Breast epithelium (tissue), 4 donors: ENCODE data around the gene C1QTNF4. TPM values are rescaled to one million over a fixed set of nuclear protein-coding genes. Genes with fewer than 3 reads are reported as not detected.
A peak's percentile ranks its signal among the peaks of the same experiment; 100 is the strongest.
"Not testable (repeated sequence)": the region's sequence is repeated elsewhere in the genome, so short reads cannot be mapped to it uniquely, and the experiment has no call there.

Source experiments
- DNase-seq, 2 donors: peaks; one replicate each; pipeline ENCODE4 v3.0.0-alpha.2; 2019; ENCODE audit warnings: low spot score in 2 of 2
- H3K27ac ChIP-seq, 2 donors: fragments of 200-600 bp; sonication (generic) in 1 of 2; one replicate each; pipeline ENCODE4 v1.5.1; 2016 to 2019; ENCODE audit warnings: mild to moderate bottlenecking in 1 of 2
- H3K27me3 ChIP-seq, 2 donors: fragments of 200-600 bp; sonication (generic) in 1 of 2; one replicate each; pipeline versions ENCODE4 v1.5.1 to v1.6.0; 2017 to 2019; ENCODE audit warnings: control low read depth in 1 of 2, mild to moderate bottlenecking in 1 of 2
- H3K36me3 ChIP-seq: fragments of 200-600 bp; one replicate; pipeline ENCODE4 v1.5.1; 2019
- H3K4me1 ChIP-seq, 2 donors: fragments of 200-600 bp; sonication (generic); one replicate each; pipeline ENCODE4 v1.5.1; 2016 to 2019; ENCODE audit warnings: control low read depth in 1 of 2
- H3K4me3 ChIP-seq, 3 donors: fragments of 200-600 bp; sonication (generic); 1 replicate in 2 of 3; 2 replicates in 1 of 3; pipeline ENCODE4 v1.5.1; 2016 to 2019; ENCODE audit warnings: mild to moderate bottlenecking in 3 of 3, moderate library complexity in 2 of 3
- H3K9me3 ChIP-seq, 2 donors: fragments of 200-600 bp; sonication (generic) in 1 of 2; one replicate each; pipeline ENCODE4 v1.5.1; 2016 to 2019; ENCODE audit warnings: control low read depth in 1 of 2
- POLR2A ChIP-seq: fragments of 450-650 bp; IDR thresholded peaks from one replicate; pipeline ENCODE4 v1.6.1; 2016; ENCODE audit warnings: antibody characterized with exemption, mild to moderate bottlenecking, moderate library complexity
- POLR2AphosphoS5 ChIP-seq, 3 donors: sonication (generic); formaldehyde crosslinking; IDR thresholded peaks; one replicate each; pipeline ENCODE4 v1.6.1; 2017; ENCODE audit warnings: antibody characterized with exemption in 3 of 3
- intact Hi-C: fragments of 100-400 bp; cut with DNase I; formaldehyde crosslinking; loops from one replicate; pipeline ENCODE4 v1.15.1; 2023; ENCODE audit warnings: low total_unique reads
- total RNA-seq, 3 donors: library from RNA; depleted of rRNA; stranded (reverse); fragments of >200 nt; gene quantifications; one replicate each; pipeline ENCODE4 v1.1.0, GENCODE V29; 2016
- TF ChIP-seq, protein P1 (sequence below), 3 donors: fragments of 450-650 bp; IDR thresholded peaks; one replicate each; pipeline ENCODE4 v1.5.1; 2016 to 2017; ENCODE audit warnings: antibody characterized with exemption in 3 of 3, mild to moderate bottlenecking in 3 of 3, moderate library complexity in 3 of 3

Gene C1QTNF4
- total RNA-seq, 3 donors from 2014 or later: 0.96 to 5.6 (median 4.4) TPM

DNA sequence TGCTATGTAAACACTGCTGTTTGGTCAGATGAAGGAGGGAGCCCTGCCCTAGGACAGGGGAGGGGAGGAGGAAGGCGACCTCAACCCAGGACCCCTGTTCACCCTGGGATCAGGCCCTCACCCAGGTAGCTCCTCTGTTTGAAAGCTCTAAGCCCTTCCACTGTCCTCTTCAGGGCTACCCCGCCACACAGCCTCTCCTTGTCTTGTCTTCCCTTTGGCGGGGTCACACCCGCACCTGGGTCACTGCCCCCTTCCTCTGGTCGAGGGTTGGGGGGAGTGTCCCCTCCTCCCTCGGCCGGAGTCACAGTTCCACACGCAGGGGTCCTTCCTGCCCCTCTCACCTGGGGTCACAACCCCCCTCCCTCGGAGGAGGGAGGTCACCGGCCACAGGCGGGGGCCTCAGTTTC lies 29.3 kb downstream of the C1QTNF4 start:
- H3K36me3 ChIP-seq: no peaks in the 10 kb centered on the region
- intact Hi-C loops: no loop called here
- H3K9me3 ChIP-seq: no peaks in the 10 kb centered on the region
- peak overlapping the region; percentile 70 to 97 (median 90) for H3K4me3 ChIP-seq
- peak overlapping the region; percentile 84 to 92 for H3K27ac ChIP-seq
- no peaks in the 10 kb centered on the region for H3K27me3 ChIP-seq
- no peak for DNase-seq
- no peaks in the 10 kb centered on the region for H3K4me1 ChIP-seq
- TF ChIP-seq, protein P1, sequence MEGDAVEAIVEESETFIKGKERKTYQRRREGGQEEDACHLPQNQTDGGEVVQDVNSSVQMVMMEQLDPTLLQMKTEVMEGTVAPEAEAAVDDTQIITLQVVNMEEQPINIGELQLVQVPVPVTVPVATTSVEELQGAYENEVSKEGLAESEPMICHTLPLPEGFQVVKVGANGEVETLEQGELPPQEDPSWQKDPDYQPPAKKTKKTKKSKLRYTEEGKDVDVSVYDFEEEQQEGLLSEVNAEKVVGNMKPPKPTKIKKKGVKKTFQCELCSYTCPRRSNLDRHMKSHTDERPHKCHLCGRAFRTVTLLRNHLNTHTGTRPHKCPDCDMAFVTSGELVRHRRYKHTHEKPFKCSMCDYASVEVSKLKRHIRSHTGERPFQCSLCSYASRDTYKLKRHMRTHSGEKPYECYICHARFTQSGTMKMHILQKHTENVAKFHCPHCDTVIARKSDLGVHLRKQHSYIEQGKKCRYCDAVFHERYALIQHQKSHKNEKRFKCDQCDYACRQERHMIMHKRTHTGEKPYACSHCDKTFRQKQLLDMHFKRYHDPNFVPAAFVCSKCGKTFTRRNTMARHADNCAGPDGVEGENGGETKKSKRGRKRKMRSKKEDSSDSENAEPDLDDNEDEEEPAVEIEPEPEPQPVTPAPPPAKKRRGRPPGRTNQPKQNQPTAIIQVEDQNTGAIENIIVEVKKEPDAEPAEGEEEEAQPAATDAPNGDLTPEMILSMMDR (IDR thresholded peaks at IDR 0.05): no peak
- TF ChIP-seq POLR2AphosphoS5 (IDR thresholded peaks at IDR 0.05): no peak
- TF ChIP-seq POLR2A: no peak

DNA sequence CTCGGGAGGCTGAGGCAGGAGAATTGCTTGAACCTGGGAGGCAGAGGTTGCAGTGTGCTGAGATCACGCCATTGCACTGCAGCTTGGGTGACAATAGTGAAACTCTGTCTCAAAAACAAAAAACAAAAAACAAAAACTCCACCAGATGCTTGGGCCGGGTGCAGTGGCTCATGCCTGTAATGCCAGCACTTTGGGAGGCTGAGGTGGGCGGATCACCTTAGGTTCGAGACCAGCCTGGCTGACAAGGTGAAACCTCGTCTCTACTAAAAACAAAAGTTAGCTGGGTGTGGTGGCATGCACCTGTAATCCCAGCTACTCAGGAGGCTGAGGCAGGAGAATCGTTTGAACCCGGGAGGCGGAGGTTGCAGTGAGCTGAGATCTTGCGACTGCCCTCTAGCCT lies 29.8 kb downstream of the C1QTNF4 start:
- DNase-seq, intact Hi-C loops, H3K4me1 ChIP-seq, H3K36me3 ChIP-seq, H3K27ac ChIP-seq, H3K9me3 ChIP-seq, H3K27me3 ChIP-seq: not testable (repeated sequence)
- H3K4me3 ChIP-seq: peak overlapping the region in 1 of 3 donors; percentile 97

DNA sequence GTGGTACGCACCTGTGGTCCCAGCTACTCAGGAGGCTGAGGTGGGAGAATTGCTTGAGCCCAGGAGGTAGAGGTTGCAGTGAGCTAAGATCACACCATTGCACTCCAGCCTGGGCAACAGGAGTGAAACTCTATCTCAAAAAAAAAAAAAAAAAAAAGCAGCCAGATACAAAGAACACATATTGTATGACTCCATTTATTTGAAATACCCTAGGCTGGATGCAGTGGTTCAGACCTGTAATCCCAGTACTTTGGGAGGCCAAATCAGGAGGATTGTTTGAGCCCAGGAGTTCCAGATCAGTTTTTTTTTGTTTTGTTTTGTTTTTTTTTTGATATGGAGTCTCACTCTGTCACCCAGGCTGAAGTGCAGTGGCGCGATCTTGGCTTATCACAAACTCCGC lies 31.8 kb downstream of the C1QTNF4 start:
- H3K4me3 ChIP-seq, H3K9me3 ChIP-seq, H3K27me3 ChIP-seq, intact Hi-C loops, H3K27ac ChIP-seq, H3K36me3 ChIP-seq, DNase-seq, H3K4me1 ChIP-seq: not testable (repeated sequence)

DNA sequence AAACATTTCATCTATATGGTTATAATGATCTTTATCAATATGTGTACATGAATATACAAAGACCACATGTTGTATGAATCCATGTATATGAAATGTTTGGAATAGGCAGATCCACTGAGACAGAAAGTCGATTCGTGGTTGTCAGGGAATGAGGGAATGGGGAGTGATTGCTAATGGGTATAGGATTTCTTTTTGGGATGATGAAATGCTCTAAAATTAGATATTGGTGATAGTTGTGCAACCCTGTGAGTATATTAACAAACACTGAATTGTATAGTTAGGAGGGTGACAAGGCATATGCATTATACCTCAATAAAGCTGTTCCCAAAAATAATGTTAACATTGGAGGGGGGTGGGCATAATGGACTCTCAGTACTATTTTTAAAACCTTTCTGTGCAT lies 33.8 kb downstream of the C1QTNF4 start:
- no peak overlapping the region for H3K4me3 ChIP-seq
- H3K9me3 ChIP-seq: no peaks in the 10 kb centered on the region
- DNase-seq: no peak
- H3K27me3 ChIP-seq: no peaks in the 10 kb centered on the region
- intact Hi-C loops: no loop called here
- TF ChIP-seq, protein P1 (IDR thresholded peaks at IDR 0.05): no peak
- TF ChIP-seq POLR2A: no peak
- TF ChIP-seq POLR2AphosphoS5 (IDR thresholded peaks at IDR 0.05): no peak
- no peaks in the 10 kb centered on the region for H3K36me3 ChIP-seq
- no peaks in the 10 kb centered on the region for H3K4me1 ChIP-seq
- no peak overlapping the region for H3K27ac ChIP-seq

DNA sequence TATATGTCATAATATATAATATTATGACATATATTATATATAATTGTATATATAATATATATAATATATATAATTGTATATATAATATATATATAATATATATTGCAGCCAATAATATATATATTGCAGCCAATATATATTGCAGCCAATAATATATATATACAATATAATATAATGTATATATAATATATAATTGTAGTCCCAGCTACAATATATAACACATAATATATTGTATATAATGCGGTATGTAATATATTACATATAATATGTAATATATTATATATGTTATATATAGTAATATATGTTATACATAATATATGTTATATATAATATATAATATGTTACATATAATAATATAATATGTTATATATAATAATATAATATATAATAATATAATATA lies 35.5 kb downstream of the C1QTNF4 start:
- Histone ChIP-seq H3K27me3 (no peaks in the 10 kb centered on the region), H3K9me3 (no peaks in the 10 kb centered on the region), H3K36me3 (no peaks in the 10 kb centered on the region), H3K27ac (no peak overlapping the region), H3K4me3 (no peak overlapping the region), H3K4me1 (no peaks in the 10 kb centered on the region)
- DNase-seq: no peak
- TF ChIP-seq POLR2A: no peak
- TF ChIP-seq POLR2AphosphoS5 (IDR thresholded peaks at IDR 0.05): no peak
- TF ChIP-seq, protein P1 (IDR thresholded peaks at IDR 0.05): no peak
- intact Hi-C loops: no loop called here

DNA sequence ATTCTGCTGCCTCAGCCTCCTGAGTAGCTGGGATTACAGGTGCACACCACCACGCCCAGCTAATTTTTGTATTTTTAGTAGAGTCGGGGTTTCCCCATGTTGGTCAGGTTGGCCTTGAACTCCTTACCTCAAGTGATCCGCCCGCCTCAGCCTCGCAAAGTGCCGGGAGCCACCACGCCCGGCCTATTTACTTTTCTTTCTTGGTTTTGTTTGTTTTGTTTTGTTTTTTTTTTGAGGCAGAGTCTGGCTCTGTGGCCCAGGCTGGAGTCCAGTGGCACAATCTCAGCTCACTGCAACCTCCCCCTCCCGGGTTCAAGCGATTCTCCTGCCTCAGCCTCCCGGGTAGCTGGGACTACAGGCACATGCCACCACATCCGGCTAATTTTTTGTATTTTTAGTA lies 37.2 kb downstream of the C1QTNF4 start:
- intact Hi-C loops, H3K4me3 ChIP-seq, H3K36me3 ChIP-seq, H3K27me3 ChIP-seq, H3K4me1 ChIP-seq, H3K27ac ChIP-seq, DNase-seq, H3K9me3 ChIP-seq: not testable (repeated sequence)

DNA sequence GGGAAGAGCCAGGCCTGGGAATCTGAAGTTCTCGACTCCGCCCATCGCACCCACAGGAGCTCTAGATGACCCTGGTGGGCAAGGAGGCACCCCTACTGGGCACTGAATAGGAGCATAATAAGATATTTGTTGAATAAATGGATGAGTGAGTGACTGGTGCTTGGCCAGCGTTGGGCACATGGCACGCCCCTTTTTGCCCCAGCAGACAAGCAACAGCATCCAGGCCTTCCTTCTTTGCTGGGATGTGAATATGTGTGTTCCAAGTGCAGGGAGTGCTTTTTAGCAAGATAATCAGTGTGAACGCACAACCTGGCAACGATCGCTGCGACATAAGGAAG lies 40.8 kb downstream of the C1QTNF4 start:
- Histone ChIP-seq H3K4me3 (peak overlapping the region; percentile 84 to 98 (median 85)), H3K4me1 (no peaks in the 10 kb centered on the region), H3K36me3 (no peaks in the 10 kb centered on the region), H3K27me3 (no peaks in the 10 kb centered on the region), H3K9me3 (no peaks in the 10 kb centered on the region), H3K27ac (peak overlapping the region; percentile 94)
- TF ChIP-seq POLR2AphosphoS5 (IDR thresholded peaks at IDR 0.05): peak in 1 of 3 donors; percentile 2
- TF ChIP-seq, protein P1 (IDR thresholded peaks at IDR 0.05): peak in 1 of 3 donors; percentile 14
- TF ChIP-seq POLR2A: no peak
- no peak for DNase-seq
- intact Hi-C loops: no loop called here
